Hippocampal formation (tissue), 2 donors: ENCODE data around the gene GLCE.

Experiments
- DNase-seq, 2 donors: peaks; one replicate each; lab custom pipeline; 2025; lab: John Stamatoyannopoulos, UW

Gene GLCE

GRCh38 chr15:69320977-69321554 is 160.6 kb downstream of the GLCE start:
- DNase-seq = no peak
